Sigmoid colon (tissue), 7 donors: ENCODE data around the gene ELOB. TPM values are rescaled to one million over a fixed set of nuclear protein-coding genes. Genes with fewer than 3 reads are reported as not detected.

Experiments
- DNase-seq: peaks from one replicate; pipeline ENCODE4 v3.0.0-alpha.2; 2019
- H3K27ac ChIP-seq, 4 donors: fragments of 200-600 bp; sonication (generic); one replicate each; pipeline ENCODE4 v1.5.1; 2016 to 2019; ENCODE audit warnings: mild to moderate bottlenecking in 1 of 4
- H3K27me3 ChIP-seq, 3 donors: fragments of 200-600 bp; sonication (generic); one replicate each; pipeline ENCODE4 v1.5.1; 2019; ENCODE audit warnings: mild to moderate bottlenecking in 1 of 3
- H3K36me3 ChIP-seq, 4 donors: fragments of 200-600 bp; sonication (generic); one replicate each; pipeline ENCODE4 v1.5.1; 2016 to 2019
- H3K4me1 ChIP-seq, 4 donors: fragments of 200-600 bp; sonication (generic); one replicate each; pipeline ENCODE4 v1.5.1; 2017 to 2019
- H3K4me3 ChIP-seq, 4 donors: fragments of 200-600 bp; sonication (generic); one replicate each; pipeline ENCODE4 v1.5.1; 2017 to 2019; ENCODE audit warnings: mild to moderate bottlenecking in 2 of 4, moderate library complexity in 1 of 4
- H3K9me3 ChIP-seq, 4 donors: fragments of 200-600 bp in 3 of 4; sonication (generic) in 3 of 4; one replicate each; pipeline versions ENCODE4 v1.5.1 to v1.6.1; 2013 to 2019
- CTCF ChIP-seq, 4 experiments: fragments of 450-650 bp in 3 of 4; fragments of 200-600 bp in 1 of 4; IDR thresholded peaks; one replicate each; pipeline ENCODE4 v1.5.1; 2016 to 2019; ENCODE audit warnings: antibody characterized with exemption in 4 of 4, mild to moderate bottlenecking in 3 of 4, moderate library complexity in 2 of 4
- EP300 ChIP-seq, 4 donors: sonication (generic); formaldehyde crosslinking; IDR thresholded peaks; one replicate each; pipeline ENCODE4 v1.6.1; 2017; ENCODE audit warnings: antibody characterized with exemption in 4 of 4
- POLR2A ChIP-seq, 2 donors: fragments of 450-650 bp; IDR thresholded peaks; one replicate each; pipeline ENCODE4 v1.6.1; 2016; ENCODE audit warnings: antibody characterized with exemption in 2 of 2, mild to moderate bottlenecking in 2 of 2, moderate library complexity in 2 of 2
- POLR2AphosphoS5 ChIP-seq, 4 donors: sonication (generic); formaldehyde crosslinking; IDR thresholded peaks; one replicate each; pipeline ENCODE4 v1.6.1; 2017; ENCODE audit warnings: antibody characterized with exemption in 4 of 4
- WGBS, 2 donors: extraction: QIAGEN DNeasy Blood & Tissue Kit; methylation state at CpG; one replicate each; pipeline ENCODE4 v1.1.7; 2013; 5-methylcytosine and 5-hydroxymethylcytosine counted together
- intact Hi-C: fragments of 100-400 bp; cut with DNase I; formaldehyde crosslinking; loops from one replicate; pipeline ENCODE4 v1.15.1; 2023
- polyA plus RNA-seq, 3 donors: library from polyadenylated mRNA; stranded (reverse); fragments of 200-250 nt; gene quantifications; one replicate each; pipeline ENCODE4 v1.2.3, GENCODE V29; 2013
- total RNA-seq, 4 donors: library from RNA; depleted of rRNA; stranded (reverse); fragments of >200 nt; gene quantifications; one replicate each; pipeline ENCODE4 v1.1.0, GENCODE V29; 2016
- donor health status: healthy with polysubstance abuse.
- donor health status: Bipolar disorder and iron deficiency.
- donor health status: healthy.

Gene ELOB
- total and polyA plus RNA-seq, 7 donors, result 329 to 1,166 (median 475) TPM

- Histone ChIP-seq H3K4me1 (no peaks in the 10 kb centered on the region), H3K9me3 (peaks cover 0 to 10% (median 7%) of the 10 kb centered on the region in 4 donors), H3K27ac (no peak overlapping the region), H3K4me3 (no peak overlapping the region), H3K36me3 (no peaks in the 10 kb centered on the region), H3K27me3 (peaks cover under 1 to 12% (median 4%) of the 10 kb centered on the region in 3 donors)
- intact Hi-C loops, result no loop called here
- no peak for DNase-seq
- TF ChIP-seq POLR2A (IDR thresholded peaks at IDR 0.05), result no peak
- TF ChIP-seq CTCF (IDR thresholded peaks at IDR 0.05), result no peak
- TF ChIP-seq EP300 (IDR thresholded peaks at IDR 0.05), result no peak
- TF ChIP-seq POLR2AphosphoS5 (IDR thresholded peaks at IDR 0.05), result no peak
- 83 to 89% methylated on average over 3 of the region's 3 CpGs for WGBS, 2 donors
These were observed 26.6 kb upstream of the ELOB start for GRCh38 chr16:2803545-2804195.

GRCh38 chr16:2799859-2800226, 22.8 kb upstream of the ELOB start:
- intact Hi-C loops, result no loop called here
- TF ChIP-seq POLR2AphosphoS5 (IDR thresholded peaks at IDR 0.05) (no peak), CTCF (IDR thresholded peaks at IDR 0.05) (no peak), EP300 (IDR thresholded peaks at IDR 0.05) (no peak)
- Histone ChIP-seq H3K27me3 (peaks cover 6 to 22% (median 12%) of the 10 kb centered on the region in 3 donors), H3K9me3 (peaks cover 0 to 10% (median 7%) of the 10 kb centered on the region in 4 donors), H3K4me1 (no peaks in the 10 kb centered on the region), H3K36me3 (no peaks in the 10 kb centered on the region), H3K27ac (no peak overlapping the region), H3K4me3 (no peak overlapping the region)
- WGBS, 2 donors, result 16 to 53% methylated on average over 1 of the region's 1 CpG
- no peak for DNase-seq

GRCh38 chr16:2799205-2799858, 22.3 kb upstream of the ELOB start:
- no peak overlapping the region for H3K4me3 ChIP-seq
- TF ChIP-seq EP300 (IDR thresholded peaks at IDR 0.05), result no peak
- no peak for TF ChIP-seq POLR2AphosphoS5 (IDR thresholded peaks at IDR 0.05)
- TF ChIP-seq CTCF (IDR thresholded peaks at IDR 0.05), result no peak
- TF ChIP-seq POLR2A (IDR thresholded peaks at IDR 0.05), result no peak
- DNase-seq, result peak; percentile 57
- peaks cover 0 to 6% (median 5%) of the 10 kb centered on the region in 4 donors for H3K9me3 ChIP-seq
- no peaks in the 10 kb centered on the region for H3K36me3 ChIP-seq
- intact Hi-C loops, result no loop called here
- WGBS, 2 donors, result 75 to 85% methylated on average over 21 of the region's 21 CpGs
- peaks cover 6 to 22% (median 12%) of the 10 kb centered on the region in 3 donors for H3K27me3 ChIP-seq
- H3K27ac ChIP-seq, result no peak overlapping the region
- H3K4me1 ChIP-seq, result no peaks in the 10 kb centered on the region

- Histone ChIP-seq H3K4me1 (no peaks in the 10 kb centered on the region), H3K27me3 (peaks cover 6 to 22% (median 12%) of the 10 kb centered on the region in 3 donors), H3K27ac (no peak overlapping the region), H3K4me3 (no peak overlapping the region), H3K9me3 (peaks cover 0 to 2% (median under 1%) of the 10 kb centered on the region in 4 donors), H3K36me3 (no peaks in the 10 kb centered on the region)
- no peak for DNase-seq
- no peak for TF ChIP-seq POLR2A (IDR thresholded peaks at IDR 0.05)
- no peak for TF ChIP-seq CTCF (IDR thresholded peaks at IDR 0.05)
- no peak for TF ChIP-seq POLR2AphosphoS5 (IDR thresholded peaks at IDR 0.05)
- no peak for TF ChIP-seq EP300 (IDR thresholded peaks at IDR 0.05)
- WGBS, 2 donors, result 91 to 92% methylated on average over 39 of the region's 39 CpGs
- intact Hi-C loops, result no loop called here
These were observed 21.7 kb upstream of the ELOB start for GRCh38 chr16:2798723-2799204.
